ENCODE data around the gene POU2F1.
"Not testable (repeated sequence)": the region's sequence is repeated elsewhere in the genome, so short reads cannot be mapped to it uniquely, and the experiment has no call there.

Gene POU2F1

GRCh38 chr1:167223144-167224103, 2.7 kb downstream of the POU2F1 start:
- POLR2A ChIA-PET = interaction anchor here (0.9 to 1.6 kb wide), 2 partner anchors 11 to 347 kb away, joined by 3 read pairs; partner anchors contain the start of gene TADA1
- DNase-seq (ENCODE audit: extremely low spot score) = peak; percentile 50
- no peak for TF ChIP-seq SP1 (IDR thresholded peaks at IDR 0.05)
- peak; percentile 97 for TF ChIP-seq PKNOX1 (IDR thresholded peaks at IDR 0.05)
- TF ChIP-seq BHLHE40 (IDR thresholded peaks at IDR 0.05; ENCODE audit: borderline replicate concordance) = no peak
- CTCF ChIA-PET = interaction anchor here (1.0 kb wide), 1 partner anchor 317 kb away, joined by 3 read pairs; no protein-coding TSS in a partner anchor

GRCh38 chr1:167224734-167225235, 4.1 kb downstream of the POU2F1 start:
- POLR2A ChIA-PET; DNase-seq (ENCODE audit: extremely low spot score); CTCF ChIA-PET: not testable (repeated sequence)
- TF ChIP-seq ZNF384 (IDR thresholded peaks at IDR 0.05) = peak; percentile 53; the same call in 1 of the 2 replicates

- TF ChIP-seq PKNOX1 (IDR thresholded peaks at IDR 0.05) (no peak), FOXA1 (IDR thresholded peaks at IDR 0.05) (no peak), ARNT (IDR thresholded peaks at IDR 0.05) (no peak), SUZ12 (IDR thresholded peaks at IDR 0.05) (no peak), CTBP1 (IDR thresholded peaks at IDR 0.05; ENCODE audit: borderline replicate concordance) (no peak), NFRKB (IDR thresholded peaks at IDR 0.05) (no peak), ZNF384 (IDR thresholded peaks at IDR 0.05) (no peak), ELF4 (IDR thresholded peaks at IDR 0.05) (no peak), FOXK2 (IDR thresholded peaks at IDR 0.05) (no peak), LEF1 (IDR thresholded peaks at IDR 0.05; ENCODE audit: borderline replicate concordance) (no peak), SP1 (IDR thresholded peaks at IDR 0.05) (no peak), HDGF (IDR thresholded peaks at IDR 0.05; ENCODE audit: borderline replicate concordance) (no peak), FOXM1 (IDR thresholded peaks at IDR 0.05; ENCODE audit: borderline replicate concordance) (no peak), L3MBTL2 (conservative IDR thresholded peaks at IDR 0.05) (no peak), TARDBP (IDR thresholded peaks at IDR 0.05) (no peak), BHLHE40 (IDR thresholded peaks at IDR 0.05; ENCODE audit: borderline replicate concordance) (no peak)
- no peak for DNase-seq (ENCODE audit: extremely low spot score)
- POLR2A ChIA-PET = no interaction called here
- CTCF ChIA-PET = interaction anchor here (0.7 kb wide), 1 partner anchor 43 kb away, joined by 3 read pairs; no protein-coding TSS in a partner anchor
These were observed 5.2 kb downstream of the POU2F1 start for GRCh38 chr1:167225920-167226319.

GRCh38 chr1:167227934-167228378, 7.3 kb downstream of the POU2F1 start:
- POLR2A ChIA-PET = no interaction called here
- CTCF ChIA-PET = no interaction called here
- TF ChIP-seq PKNOX1 (IDR thresholded peaks at IDR 0.05) = peak; percentile 34; the same call in 1 of the 2 replicates
- no peak for TF ChIP-seq FOXK2 (IDR thresholded peaks at IDR 0.05)
- no peak for TF ChIP-seq ARNT (IDR thresholded peaks at IDR 0.05)
- DNase-seq (ENCODE audit: extremely low spot score) = no peak

- ChIA-PET POLR2A (interaction anchor here (0.6 kb wide), 1 partner anchor 492 kb away, joined by 3 read pairs; the partner anchor contains the start of gene MPZL1), CTCF (interaction anchor here (0.7 kb wide), 1 partner anchor 160 kb away, joined by 3 read pairs; no protein-coding TSS in a partner anchor)
- DNase-seq (ENCODE audit: extremely low spot score) = no peak
- no peak for TF ChIP-seq BHLHE40 (IDR thresholded peaks at IDR 0.05; ENCODE audit: borderline replicate concordance)
- no peak for TF ChIP-seq FOXA1 (IDR thresholded peaks at IDR 0.05)
- no peak for TF ChIP-seq TARDBP (IDR thresholded peaks at IDR 0.05)
- TF ChIP-seq SP1 (IDR thresholded peaks at IDR 0.05) = no peak
- TF ChIP-seq HDGF (IDR thresholded peaks at IDR 0.05; ENCODE audit: borderline replicate concordance) = no peak
- no peak for TF ChIP-seq LEF1 (IDR thresholded peaks at IDR 0.05; ENCODE audit: borderline replicate concordance)
These were observed 9.2 kb downstream of the POU2F1 start for GRCh38 chr1:167229719-167230385.

GRCh38 chr1:167230437-167230836, 9.8 kb downstream of the POU2F1 start:
- POLR2A ChIA-PET = interaction anchor here (0.6 to 2.9 kb wide), 2 partner anchors 10 to 492 kb away, joined by 3 to 16 read pairs; partner anchors contain the start of genes MPZL1 and POU2F1

More at GRCh38 chr1:167230437-167230836, 9.8 kb downstream of the POU2F1 start:
- DNase-seq (ENCODE audit: extremely low spot score) = no peak
- CTCF ChIA-PET = interaction anchor here (0.7 kb wide), 1 partner anchor 160 kb away, joined by 3 read pairs; no protein-coding TSS in a partner anchor
- TF ChIP-seq FOXA1 (IDR thresholded peaks at IDR 0.05) (no peak), SP1 (IDR thresholded peaks at IDR 0.05) (no peak), ARNT (IDR thresholded peaks at IDR 0.05) (no peak), BHLHE40 (IDR thresholded peaks at IDR 0.05; ENCODE audit: borderline replicate concordance) (no peak), ZNF384 (IDR thresholded peaks at IDR 0.05) (no peak), CTBP1 (IDR thresholded peaks at IDR 0.05; ENCODE audit: borderline replicate concordance) (no peak), FOXK2 (IDR thresholded peaks at IDR 0.05) (no peak), SUZ12 (IDR thresholded peaks at IDR 0.05) (no peak), FOXM1 (IDR thresholded peaks at IDR 0.05; ENCODE audit: borderline replicate concordance) (no peak), TARDBP (IDR thresholded peaks at IDR 0.05) (no peak), PKNOX1 (IDR thresholded peaks at IDR 0.05) (no peak), L3MBTL2 (conservative IDR thresholded peaks at IDR 0.05) (no peak), LEF1 (IDR thresholded peaks at IDR 0.05; ENCODE audit: borderline replicate concordance) (no peak), NFRKB (IDR thresholded peaks at IDR 0.05) (no peak), HDGF (IDR thresholded peaks at IDR 0.05; ENCODE audit: borderline replicate concordance) (no peak)

Measured in HEK293T (cell line).